NCI-H1417 (cell line): ENCODE results near the gene ATG2B.
"Not testable (repeated sequence)": the region's sequence is repeated elsewhere in the genome, so short reads cannot be mapped to it uniquely, and the experiment has no call there.

Experiments
- DNase-seq, 3 experiments: peaks; one replicate each; lab custom pipeline; 2025; lab: John Stamatoyannopoulos, UW

Gene ATG2B

GRCh38 chr14:96380735-96381134 lies 17.6 kb upstream of the ATG2B start:
- DNase-seq, result no peak

GRCh38 chr14:96376093-96376492 lies 13.0 kb upstream of the ATG2B start:
- DNase-seq, result no peak

- no peak for DNase-seq
These were observed 10.4 kb upstream of the ATG2B start for GRCh38 chr14:96373538-96373937.

- no peak for DNase-seq
These were observed 7.4 kb upstream of the ATG2B start for GRCh38 chr14:96370528-96370927.

- DNase-seq, result no peak
These were observed 5.4 kb upstream of the ATG2B start for GRCh38 chr14:96368534-96368933.

GRCh38 chr14:96364962-96365361 lies 1.8 kb upstream of the ATG2B start:
- no peak for DNase-seq

- peak; percentile 60 to 87 (median 83) for DNase-seq
These were observed 703 bp upstream of the ATG2B start for GRCh38 chr14:96363751-96364336.

- DNase-seq, result peak; percentile 64 to 85 (median 85)
These were observed 823 bp downstream of the ATG2B start for GRCh38 chr14:96362071-96362964.

- no peak for DNase-seq
These were observed 3.2 kb downstream of the ATG2B start for GRCh38 chr14:96359959-96360358.

GRCh38 chr14:96357216-96357615 lies 5.9 kb downstream of the ATG2B start:
- DNase-seq, result no peak

GRCh38 chr14:96354246-96354645 lies 8.9 kb downstream of the ATG2B start:
- DNase-seq, result no peak

- DNase-seq, result no peak
These were observed 10.4 kb downstream of the ATG2B start for GRCh38 chr14:96352708-96353107.

- no peak for DNase-seq
These were observed 11.2 kb downstream of the ATG2B start for GRCh38 chr14:96351986-96352385.

GRCh38 chr14:96349286-96350075 lies 13.7 kb downstream of the ATG2B start:
- no peak for DNase-seq

- DNase-seq, result not testable (repeated sequence)
These were observed 15.2 kb downstream of the ATG2B start for GRCh38 chr14:96347957-96348356.

- no peak for DNase-seq
These were observed 17.5 kb downstream of the ATG2B start for GRCh38 chr14:96345669-96346068.

GRCh38 chr14:96341323-96341722 lies 21.8 kb downstream of the ATG2B start:
- no peak for DNase-seq

GRCh38 chr14:96338551-96338950 lies 24.6 kb downstream of the ATG2B start:
- DNase-seq, result no peak

GRCh38 chr14:96324219-96324618 lies 38.9 kb downstream of the ATG2B start:
- DNase-seq, result no peak

GRCh38 chr14:96320605-96321004 lies 42.5 kb downstream of the ATG2B start:
- DNase-seq, result no peak

- no peak for DNase-seq
These were observed 44.3 kb downstream of the ATG2B start for GRCh38 chr14:96318836-96319235.

- DNase-seq, result no peak
These were observed 47.1 kb downstream of the ATG2B start for GRCh38 chr14:96316087-96316486.

GRCh38 chr14:96310906-96311305 lies 52.2 kb downstream of the ATG2B start:
- no peak for DNase-seq
